ENCODE data around the gene C12orf42.
"Not testable (repeated sequence)": the region's sequence is repeated elsewhere in the genome, so short reads cannot be mapped to it uniquely, and the experiment has no call there.

DNA sequence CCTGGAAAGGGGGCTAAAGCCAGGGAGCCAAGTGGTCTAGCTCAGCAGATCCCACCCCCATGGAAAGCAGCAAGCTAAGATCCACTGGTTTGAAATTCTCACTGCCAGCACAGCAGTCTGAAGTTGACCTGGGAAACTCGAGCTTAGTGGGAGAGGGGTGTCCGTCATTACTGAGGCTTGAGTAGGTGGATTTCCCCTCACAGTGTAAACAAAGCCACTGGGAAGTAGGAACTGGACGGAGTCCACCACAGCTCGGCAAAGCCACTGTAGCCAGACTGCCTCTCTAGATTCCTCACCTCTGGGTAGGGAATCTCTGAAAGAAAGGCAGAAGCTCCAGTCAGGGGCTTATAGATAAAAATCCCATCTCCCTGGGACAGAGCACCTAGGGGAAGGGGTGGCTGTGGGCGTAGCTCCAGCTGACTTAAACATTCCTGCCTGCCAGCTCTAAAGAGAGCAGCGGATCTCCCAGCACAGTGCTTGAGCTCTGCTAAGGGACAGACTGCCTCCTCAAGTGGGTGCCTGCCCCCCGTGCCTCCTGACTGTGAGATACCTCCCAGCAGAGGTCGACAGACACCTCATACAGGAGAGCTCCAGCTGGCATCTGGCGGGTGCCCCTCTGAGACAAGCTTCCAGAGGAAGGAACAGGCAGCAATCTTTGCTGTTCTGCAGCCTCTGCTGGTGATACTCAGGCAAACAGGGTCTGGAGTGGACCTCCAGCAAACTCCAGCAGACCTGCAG, 70.8 kb downstream of the C12orf42 start:
- TF ChIP-seq POLR2A (IDR thresholded peaks at IDR 0.05): not testable (repeated sequence)
- TF ChIP-seq, protein P1, sequence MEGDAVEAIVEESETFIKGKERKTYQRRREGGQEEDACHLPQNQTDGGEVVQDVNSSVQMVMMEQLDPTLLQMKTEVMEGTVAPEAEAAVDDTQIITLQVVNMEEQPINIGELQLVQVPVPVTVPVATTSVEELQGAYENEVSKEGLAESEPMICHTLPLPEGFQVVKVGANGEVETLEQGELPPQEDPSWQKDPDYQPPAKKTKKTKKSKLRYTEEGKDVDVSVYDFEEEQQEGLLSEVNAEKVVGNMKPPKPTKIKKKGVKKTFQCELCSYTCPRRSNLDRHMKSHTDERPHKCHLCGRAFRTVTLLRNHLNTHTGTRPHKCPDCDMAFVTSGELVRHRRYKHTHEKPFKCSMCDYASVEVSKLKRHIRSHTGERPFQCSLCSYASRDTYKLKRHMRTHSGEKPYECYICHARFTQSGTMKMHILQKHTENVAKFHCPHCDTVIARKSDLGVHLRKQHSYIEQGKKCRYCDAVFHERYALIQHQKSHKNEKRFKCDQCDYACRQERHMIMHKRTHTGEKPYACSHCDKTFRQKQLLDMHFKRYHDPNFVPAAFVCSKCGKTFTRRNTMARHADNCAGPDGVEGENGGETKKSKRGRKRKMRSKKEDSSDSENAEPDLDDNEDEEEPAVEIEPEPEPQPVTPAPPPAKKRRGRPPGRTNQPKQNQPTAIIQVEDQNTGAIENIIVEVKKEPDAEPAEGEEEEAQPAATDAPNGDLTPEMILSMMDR (IDR thresholded peaks at IDR 0.05): not testable (repeated sequence)

Data from sigmoid colon (tissue), 3 donors.